ENCODE measurements around the gene RBCK1. TPM values are rescaled to one million over a fixed set of nuclear protein-coding genes. Genes with fewer than 3 reads are reported as not detected.

Gene RBCK1
- total RNA-seq, 4 donors from 2014 or later: 57.9 to 86.3 (median 64.6) TPM

DNA sequence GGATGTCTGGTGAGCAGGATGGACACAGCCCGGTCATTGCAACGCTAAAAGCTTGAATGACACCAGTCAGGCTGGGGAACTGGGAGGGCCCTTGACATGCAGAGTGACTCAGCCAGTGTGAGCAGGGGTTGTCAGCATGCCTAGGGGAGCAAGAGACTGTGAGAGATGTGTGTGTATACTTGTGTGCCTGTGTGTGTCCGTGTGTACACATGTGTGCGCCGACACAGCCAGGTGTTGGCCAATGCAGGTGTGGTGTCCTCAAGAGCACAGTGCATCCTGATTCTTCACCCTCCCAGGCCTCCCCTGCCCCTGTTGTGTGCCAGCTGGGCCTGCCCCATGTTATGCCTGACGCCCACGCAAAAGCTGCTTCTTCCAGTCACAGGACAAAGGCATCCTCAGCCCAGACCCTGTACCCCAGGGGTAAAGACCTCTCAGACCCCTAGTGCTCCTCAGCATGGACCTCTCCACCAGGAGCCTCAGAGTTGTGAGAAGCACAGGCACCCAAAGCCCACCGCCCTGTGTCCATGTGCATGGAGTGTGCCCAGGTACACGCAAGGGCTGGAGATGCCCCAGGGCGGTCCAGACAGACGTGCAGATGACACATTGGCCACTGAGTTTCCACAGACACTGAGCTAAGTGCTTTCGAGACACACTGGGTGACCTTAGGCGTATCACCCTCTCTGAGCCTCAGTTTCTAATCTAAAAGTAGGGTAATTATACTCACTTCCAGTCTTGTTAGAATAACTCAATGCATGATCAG is 44.6 kb upstream of the RBCK1 start:
- no peak for DNase-seq
- no peak overlapping the region for H3K4me3 ChIP-seq
- intact Hi-C loops (cut with DNase I; ENCODE audit: low total_unique reads): no loop called here
- H3K27me3 ChIP-seq: no peaks in the 10 kb centered on the region
- H3K36me3 ChIP-seq: no peaks in the 10 kb centered on the region
- TF ChIP-seq POLR2A (IDR thresholded peaks at IDR 0.05): no peak
- TF ChIP-seq, protein P1, sequence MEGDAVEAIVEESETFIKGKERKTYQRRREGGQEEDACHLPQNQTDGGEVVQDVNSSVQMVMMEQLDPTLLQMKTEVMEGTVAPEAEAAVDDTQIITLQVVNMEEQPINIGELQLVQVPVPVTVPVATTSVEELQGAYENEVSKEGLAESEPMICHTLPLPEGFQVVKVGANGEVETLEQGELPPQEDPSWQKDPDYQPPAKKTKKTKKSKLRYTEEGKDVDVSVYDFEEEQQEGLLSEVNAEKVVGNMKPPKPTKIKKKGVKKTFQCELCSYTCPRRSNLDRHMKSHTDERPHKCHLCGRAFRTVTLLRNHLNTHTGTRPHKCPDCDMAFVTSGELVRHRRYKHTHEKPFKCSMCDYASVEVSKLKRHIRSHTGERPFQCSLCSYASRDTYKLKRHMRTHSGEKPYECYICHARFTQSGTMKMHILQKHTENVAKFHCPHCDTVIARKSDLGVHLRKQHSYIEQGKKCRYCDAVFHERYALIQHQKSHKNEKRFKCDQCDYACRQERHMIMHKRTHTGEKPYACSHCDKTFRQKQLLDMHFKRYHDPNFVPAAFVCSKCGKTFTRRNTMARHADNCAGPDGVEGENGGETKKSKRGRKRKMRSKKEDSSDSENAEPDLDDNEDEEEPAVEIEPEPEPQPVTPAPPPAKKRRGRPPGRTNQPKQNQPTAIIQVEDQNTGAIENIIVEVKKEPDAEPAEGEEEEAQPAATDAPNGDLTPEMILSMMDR (IDR thresholded peaks at IDR 0.05): no peak
- no peaks in the 10 kb centered on the region for H3K9me3 ChIP-seq
- no peak overlapping the region for H3K27ac ChIP-seq
- no peaks in the 10 kb centered on the region for H3K4me1 ChIP-seq

GRCh38 chr20:364905-365794 is 42.9 kb upstream of the RBCK1 start:
- Histone ChIP-seq H3K27me3 (no peaks in the 10 kb centered on the region), H3K4me1 (no peaks in the 10 kb centered on the region), H3K9me3 (no peaks in the 10 kb centered on the region), H3K4me3 (no peak overlapping the region), H3K27ac (no peak overlapping the region), H3K36me3 (no peaks in the 10 kb centered on the region)
- no peak for TF ChIP-seq POLR2A (IDR thresholded peaks at IDR 0.05)
- TF ChIP-seq, protein P1 (IDR thresholded peaks at IDR 0.05): no peak
- no peak for DNase-seq
- intact Hi-C loops (cut with DNase I; ENCODE audit: low total_unique reads): no loop called here

DNA sequence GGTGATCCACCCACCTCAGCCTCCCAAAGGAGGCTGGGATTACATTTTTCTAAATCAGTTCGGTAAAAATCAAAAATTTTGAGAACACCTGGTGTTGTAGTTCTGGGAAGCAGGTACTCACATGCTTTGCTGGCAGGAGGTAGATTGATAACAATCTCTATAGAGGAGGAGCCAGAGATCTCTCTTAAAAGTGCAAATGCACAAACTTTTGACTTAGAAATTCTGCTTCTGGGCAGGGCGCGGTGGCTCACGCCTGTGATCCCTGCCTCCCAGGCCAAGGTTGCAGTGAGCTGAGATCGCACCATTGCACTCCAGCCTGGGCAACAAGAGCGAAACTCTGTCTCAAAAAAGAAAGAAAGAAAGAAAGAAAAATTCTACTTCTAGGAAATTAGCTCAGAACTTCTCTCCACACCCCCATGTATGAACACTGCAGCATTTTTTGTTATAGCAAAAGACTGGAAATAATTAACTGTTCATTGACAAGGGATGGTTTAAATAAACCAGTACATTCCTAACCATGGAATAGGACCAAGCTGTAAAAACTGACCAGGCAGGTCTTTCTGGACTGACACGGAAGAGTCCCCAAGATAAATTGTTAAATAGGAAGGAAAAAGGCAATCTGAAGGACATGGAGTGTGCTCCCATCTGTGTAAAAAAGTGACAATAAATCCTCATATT is 41.9 kb upstream of the RBCK1 start:
- Histone ChIP-seq H3K27ac (no peak overlapping the region), H3K36me3 (no peaks in the 10 kb centered on the region), H3K4me3 (no peak overlapping the region), H3K27me3 (no peaks in the 10 kb centered on the region), H3K4me1 (no peaks in the 10 kb centered on the region), H3K9me3 (no peaks in the 10 kb centered on the region)
- DNase-seq: no peak
- intact Hi-C loops (cut with DNase I; ENCODE audit: low total_unique reads): no loop called here
- TF ChIP-seq POLR2A (IDR thresholded peaks at IDR 0.05): no peak
- TF ChIP-seq, protein P1 (IDR thresholded peaks at IDR 0.05): no peak

DNA sequence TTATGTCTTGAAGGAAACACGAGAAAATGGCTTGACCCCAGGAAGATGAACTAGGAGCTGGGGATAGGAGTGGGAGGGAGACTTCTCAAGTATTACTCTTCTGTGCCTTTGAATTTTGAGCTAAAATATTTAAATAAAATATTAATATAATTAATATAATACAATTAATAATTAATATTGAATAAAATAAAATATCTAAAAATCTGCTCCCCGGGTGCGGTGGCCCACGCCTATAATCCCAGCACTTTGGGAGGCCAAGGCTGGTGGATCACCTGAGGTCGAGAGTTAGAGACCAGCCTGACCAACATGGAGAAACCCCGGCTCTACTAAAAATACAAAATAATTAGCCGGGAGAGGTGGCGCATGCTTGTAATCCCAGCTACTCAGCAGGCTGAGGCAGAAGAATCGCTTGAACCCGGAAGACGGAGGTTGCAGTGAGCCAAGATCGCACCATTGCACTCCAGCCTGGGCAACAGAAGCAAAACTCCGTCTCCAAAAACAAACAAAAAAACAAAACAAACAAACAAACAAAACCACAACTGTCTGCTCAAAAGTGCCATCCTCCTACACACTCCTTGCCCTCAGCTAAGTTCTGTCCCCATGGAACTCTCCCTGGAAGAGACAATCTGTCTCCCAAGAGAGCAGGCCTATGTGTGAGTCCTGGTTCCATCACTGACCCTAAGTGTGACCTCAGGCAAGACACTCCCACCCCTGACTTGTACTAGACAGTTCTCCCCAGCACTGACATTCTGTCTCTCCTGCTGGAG is 41.2 kb upstream of the RBCK1 start:
- Histone ChIP-seq H3K27me3 (no peaks in the 10 kb centered on the region), H3K4me3 (no peak overlapping the region), H3K36me3 (no peaks in the 10 kb centered on the region), H3K4me1 (no peaks in the 10 kb centered on the region), H3K9me3 (no peaks in the 10 kb centered on the region), H3K27ac (no peak overlapping the region)
- intact Hi-C loops (cut with DNase I; ENCODE audit: low total_unique reads): no loop called here
- DNase-seq: no peak
- TF ChIP-seq, protein P1 (IDR thresholded peaks at IDR 0.05): no peak
- no peak for TF ChIP-seq POLR2A (IDR thresholded peaks at IDR 0.05)
